Subcutaneous abdominal adipose tissue (tissue), 5 donors: ENCODE results near the gene PARS2.

Source experiments
- H3K27ac ChIP-seq: one replicate; pipeline ENCODE4 v1.7.0; 2013; ENCODE audit warnings: low read depth, mild to moderate bottlenecking, inconsistent platforms, low read length, moderate library complexity
- H3K27me3 ChIP-seq, 5 donors: one replicate each; pipeline ENCODE4 v1.7.0; 2013; ENCODE audit warnings: low read length in 5 of 5, inconsistent platforms in 1 of 5; ENCODE audit not compliant: control insufficient read depth in 5 of 5, insufficient read depth in 4 of 5
- H3K36me3 ChIP-seq, 5 donors: one replicate each; pipeline ENCODE4 v1.7.0; 2013; ENCODE audit warnings: low read length in 5 of 5; ENCODE audit not compliant: control insufficient read depth in 5 of 5, insufficient read depth in 5 of 5
- H3K4me1 ChIP-seq, 5 donors: one replicate each; pipeline ENCODE4 v1.7.0; 2013; ENCODE audit warnings: low read length in 5 of 5, mild to moderate bottlenecking in 3 of 5, moderate library complexity in 1 of 5; ENCODE audit not compliant: control insufficient read depth in 5 of 5, insufficient read depth in 5 of 5
- H3K4me3 ChIP-seq, 5 donors: one replicate each; pipeline ENCODE4 v1.7.0; 2013; ENCODE audit warnings: low read length in 5 of 5, low read depth in 1 of 5
- H3K9ac ChIP-seq, 5 donors: one replicate each; pipeline ENCODE4 v1.7.0; 2013; ENCODE audit warnings: low read length in 5 of 5, mild to moderate bottlenecking in 4 of 5, moderate library complexity in 3 of 5
- H3K9me3 ChIP-seq, 5 donors: one replicate each; pipeline ENCODE4 v1.7.0; 2013; ENCODE audit warnings: low read length in 5 of 5; ENCODE audit not compliant: control insufficient read depth in 5 of 5
- donor health status: healthy.
- donor health status: healthy.
- donor health status: healthy.
- donor health status: healthy.
- donor health status: healthy.

Gene PARS2

GRCh38 chr1:54800041-54800898 lies 35.9 kb upstream of the PARS2 start:
- Histone ChIP-seq H3K9me3 (no peaks in the 10 kb centered on the region), H3K36me3 (no peaks in the 10 kb centered on the region), H3K27me3 (peaks cover 18 to 33% (median 24%) of the 10 kb centered on the region in 5 donors), H3K27ac (no peak overlapping the region), H3K4me1 (peaks cover 0 to 14% (median 12%) of the 10 kb centered on the region in 5 donors), H3K9ac (no peak overlapping the region), H3K4me3 (peak overlapping the region in 2 of 5 donors; percentile 38 to 54)

GRCh38 chr1:54798769-54799641 lies 34.7 kb upstream of the PARS2 start:
- Histone ChIP-seq H3K27me3 (peaks cover 18 to 29% (median 24%) of the 10 kb centered on the region in 5 donors), H3K4me3 (no peak overlapping the region), H3K4me1 (peaks cover 0 to 14% (median 11%) of the 10 kb centered on the region in 5 donors), H3K27ac (no peak overlapping the region), H3K9ac (no peak overlapping the region), H3K36me3 (no peaks in the 10 kb centered on the region), H3K9me3 (no peaks in the 10 kb centered on the region)

- Histone ChIP-seq H3K4me1 (peaks cover 0 to 14% (median 11%) of the 10 kb centered on the region in 5 donors), H3K4me3 (no peak overlapping the region), H3K9me3 (no peaks in the 10 kb centered on the region), H3K36me3 (no peaks in the 10 kb centered on the region), H3K27ac (no peak overlapping the region), H3K9ac (no peak overlapping the region), H3K27me3 (peaks cover 18 to 28% (median 24%) of the 10 kb centered on the region in 5 donors)
Measured at GRCh38 chr1:54798206-54798605, 33.9 kb upstream of the PARS2 start.

DNA sequence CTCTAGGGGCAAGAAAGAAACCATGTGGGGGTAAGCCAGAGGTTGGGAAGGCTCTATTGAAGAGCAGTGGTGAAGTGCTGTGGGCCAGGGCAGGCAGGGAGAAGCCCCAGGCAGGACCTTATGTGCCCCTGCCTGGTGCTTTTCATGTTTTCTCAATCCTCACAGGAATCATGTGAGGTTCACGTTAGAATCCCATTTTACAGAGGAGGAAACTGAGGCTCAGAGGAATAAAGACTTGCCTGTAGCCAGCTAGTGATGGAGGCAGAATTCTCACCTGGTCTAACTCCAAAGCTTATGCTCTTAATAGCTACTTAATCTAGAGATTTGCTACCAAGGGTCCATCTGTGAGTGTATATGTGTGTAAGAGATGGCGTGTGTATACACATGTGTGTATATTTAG lies 32.6 kb upstream of the PARS2 start:
- Histone ChIP-seq H3K9ac (no peak overlapping the region), H3K4me3 (no peak overlapping the region), H3K27me3 (peaks cover 18 to 28% (median 21%) of the 10 kb centered on the region in 5 donors), H3K9me3 (peaks cover 0 to 4% (median 3%) of the 10 kb centered on the region in 5 donors), H3K36me3 (no peaks in the 10 kb centered on the region), H3K4me1 (peaks cover 0 to 14% (median 11%) of the 10 kb centered on the region in 5 donors), H3K27ac (no peak overlapping the region)

DNA sequence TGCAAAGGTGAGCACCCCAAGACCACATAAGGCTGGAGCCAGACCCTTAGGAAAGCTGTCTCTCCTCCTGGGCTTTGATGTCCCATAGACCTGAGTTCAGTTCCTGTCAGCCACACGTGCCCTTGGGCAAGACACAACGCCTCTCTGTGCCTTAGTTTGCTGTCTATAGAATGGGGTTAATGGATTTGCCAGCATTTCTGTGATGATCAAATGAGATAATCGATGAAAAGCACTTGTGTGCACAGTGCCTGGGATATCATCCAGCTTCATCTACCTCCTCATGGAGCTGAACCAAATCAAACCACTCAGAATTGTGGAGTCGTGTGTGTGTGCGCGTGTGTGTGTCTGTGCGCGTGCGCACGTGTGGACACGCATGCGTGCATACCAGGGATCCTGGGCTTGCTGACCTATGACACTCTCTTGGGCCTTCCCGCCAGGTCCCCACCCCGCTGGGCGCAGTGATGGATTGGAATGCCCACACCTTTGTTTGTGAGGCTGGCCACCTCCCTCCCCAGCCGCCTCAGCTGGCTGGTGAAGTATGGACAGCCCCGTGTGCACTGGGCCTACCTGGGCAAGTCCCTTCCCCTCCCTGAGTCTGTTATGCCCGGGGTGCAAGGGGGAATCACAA lies 31.6 kb upstream of the PARS2 start:
- H3K27me3 ChIP-seq: peaks cover 11 to 19% (median 12%) of the 10 kb centered on the region in 5 donors
- no peak overlapping the region for H3K9ac ChIP-seq
- no peak overlapping the region for H3K27ac ChIP-seq
- no peaks in the 10 kb centered on the region for H3K36me3 ChIP-seq
- H3K4me1 ChIP-seq: peaks cover 0 to 7% (median 5%) of the 10 kb centered on the region in 5 donors
- no peak overlapping the region for H3K4me3 ChIP-seq
- peaks cover 0 to 9% (median 6%) of the 10 kb centered on the region in 5 donors for H3K9me3 ChIP-seq

DNA sequence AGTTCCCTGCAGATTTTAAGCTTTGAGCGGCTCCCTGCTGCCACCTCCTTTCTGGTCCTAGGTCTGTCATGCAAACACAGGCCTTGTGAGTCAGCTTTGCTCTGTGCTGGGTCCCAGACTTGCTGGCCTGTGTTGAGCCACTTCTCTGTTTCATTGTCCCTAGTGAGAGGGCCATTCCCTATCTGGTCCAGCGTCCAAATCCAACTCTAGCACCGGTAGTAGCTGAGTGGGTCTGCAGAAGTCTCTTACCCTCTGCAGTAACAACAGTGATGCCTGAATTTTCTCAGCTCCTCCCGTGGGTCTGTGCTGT lies 31.0 kb upstream of the PARS2 start:
- Histone ChIP-seq H3K27me3 (peaks cover 5 to 12% (median 6%) of the 10 kb centered on the region in 5 donors), H3K4me1 (peaks cover 0 to under 1% (median 0%) of the 10 kb centered on the region in 5 donors), H3K9ac (no peak overlapping the region), H3K9me3 (peaks cover 0 to 9% (median 6%) of the 10 kb centered on the region in 5 donors), H3K4me3 (no peak overlapping the region), H3K36me3 (no peaks in the 10 kb centered on the region), H3K27ac (no peak overlapping the region)

DNA sequence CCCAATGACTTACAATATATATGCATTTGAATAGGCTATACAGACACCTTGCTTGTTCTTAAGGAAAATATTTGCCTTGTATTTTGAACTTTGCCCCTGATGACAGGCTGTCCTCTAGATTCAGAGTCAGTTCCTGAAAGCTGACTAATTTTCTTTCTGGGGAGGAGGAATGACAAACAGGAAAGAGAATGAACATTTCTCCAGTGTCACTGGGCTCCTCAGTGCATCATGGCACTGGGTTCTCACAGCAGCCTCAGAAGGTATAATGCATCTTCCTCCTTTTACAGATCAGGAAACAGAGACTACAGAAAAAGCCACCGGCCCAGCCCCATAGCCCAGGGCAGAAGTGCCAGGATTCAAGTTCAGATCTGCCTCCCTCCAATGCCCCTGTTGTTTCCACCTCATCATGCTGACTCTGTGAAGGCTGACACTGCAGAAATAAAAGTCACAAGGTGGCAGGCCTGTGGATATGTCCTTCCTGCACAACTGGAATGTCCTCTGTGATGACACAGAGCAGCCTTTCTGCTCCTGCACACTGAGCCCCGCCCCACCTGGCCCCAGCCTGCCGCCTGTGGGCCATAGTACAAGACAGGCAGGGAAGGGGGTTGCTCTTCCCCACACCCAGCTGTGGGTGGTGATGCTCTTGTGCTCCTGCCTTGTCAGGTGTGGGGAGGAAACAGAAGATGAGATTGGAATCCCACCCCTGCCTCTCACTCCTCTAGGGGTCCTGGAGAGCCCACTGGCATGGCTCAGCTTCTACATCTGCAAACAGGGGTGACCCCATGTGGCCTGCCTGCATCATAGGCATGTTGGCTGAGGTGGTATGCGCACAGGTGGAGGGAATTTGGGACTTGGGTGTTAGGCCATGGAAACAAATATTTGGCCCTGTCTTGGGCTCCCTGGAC lies 30.4 kb upstream of the PARS2 start:
- Histone ChIP-seq H3K4me3 (no peak overlapping the region), H3K27ac (no peak overlapping the region), H3K36me3 (no peaks in the 10 kb centered on the region), H3K9ac (no peak overlapping the region), H3K9me3 (peaks cover 0 to 9% (median 6%) of the 10 kb centered on the region in 5 donors), H3K4me1 (no peaks in the 10 kb centered on the region), H3K27me3 (peaks cover 0 to 6% (median 3%) of the 10 kb centered on the region in 5 donors)

- Histone ChIP-seq H3K9ac (no peak overlapping the region), H3K4me1 (no peaks in the 10 kb centered on the region), H3K9me3 (peaks cover 0 to 9% (median 6%) of the 10 kb centered on the region in 5 donors), H3K36me3 (no peaks in the 10 kb centered on the region), H3K4me3 (no peak overlapping the region), H3K27me3 (peaks cover 0 to 10% (median 6%) of the 10 kb centered on the region in 5 donors), H3K27ac (no peak overlapping the region)
Measured at GRCh38 chr1:54792686-54793282, 28.5 kb upstream of the PARS2 start.
